ENCODE data around the gene PPDPF.

Gene PPDPF

DNA sequence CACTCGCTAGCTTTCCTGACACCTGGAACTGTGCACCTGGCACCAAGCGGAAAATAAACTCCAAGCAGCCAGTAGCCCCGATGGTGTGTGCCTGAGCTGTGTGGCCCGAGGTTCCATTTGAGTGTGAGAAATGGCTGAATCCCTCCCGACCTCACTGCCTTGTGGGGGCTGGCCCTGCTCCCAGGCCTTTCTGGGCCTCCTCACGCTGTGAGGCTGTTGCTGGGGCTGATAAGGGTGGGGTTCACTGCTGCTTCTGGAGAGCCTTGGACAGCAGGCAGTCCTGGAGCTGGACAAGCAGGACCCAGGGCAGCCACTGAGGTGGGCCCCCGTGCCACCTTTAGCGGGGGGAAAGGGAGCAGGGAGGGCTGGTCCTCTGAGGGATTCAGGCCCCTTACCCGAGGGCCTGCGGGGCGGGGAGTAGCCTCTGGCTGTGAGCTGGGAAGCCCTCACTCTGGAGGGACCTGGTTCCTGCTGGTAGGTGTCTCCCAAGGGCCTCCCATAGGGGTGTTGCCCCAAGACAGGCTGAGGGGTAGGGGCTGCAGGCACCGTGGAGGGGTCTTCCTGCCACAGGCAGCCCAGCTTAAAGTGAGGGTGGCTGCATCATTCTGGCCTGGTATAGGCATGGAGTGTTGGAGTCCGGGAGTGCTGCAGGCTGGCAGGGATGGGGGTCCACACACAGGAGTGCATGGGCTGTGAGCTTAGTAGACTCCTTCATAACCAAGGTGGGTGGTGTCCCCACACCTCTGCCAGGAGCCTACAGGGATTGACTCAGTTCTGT, 1.7 kb downstream of the PPDPF start:
- no peak for DNase-seq

DNA sequence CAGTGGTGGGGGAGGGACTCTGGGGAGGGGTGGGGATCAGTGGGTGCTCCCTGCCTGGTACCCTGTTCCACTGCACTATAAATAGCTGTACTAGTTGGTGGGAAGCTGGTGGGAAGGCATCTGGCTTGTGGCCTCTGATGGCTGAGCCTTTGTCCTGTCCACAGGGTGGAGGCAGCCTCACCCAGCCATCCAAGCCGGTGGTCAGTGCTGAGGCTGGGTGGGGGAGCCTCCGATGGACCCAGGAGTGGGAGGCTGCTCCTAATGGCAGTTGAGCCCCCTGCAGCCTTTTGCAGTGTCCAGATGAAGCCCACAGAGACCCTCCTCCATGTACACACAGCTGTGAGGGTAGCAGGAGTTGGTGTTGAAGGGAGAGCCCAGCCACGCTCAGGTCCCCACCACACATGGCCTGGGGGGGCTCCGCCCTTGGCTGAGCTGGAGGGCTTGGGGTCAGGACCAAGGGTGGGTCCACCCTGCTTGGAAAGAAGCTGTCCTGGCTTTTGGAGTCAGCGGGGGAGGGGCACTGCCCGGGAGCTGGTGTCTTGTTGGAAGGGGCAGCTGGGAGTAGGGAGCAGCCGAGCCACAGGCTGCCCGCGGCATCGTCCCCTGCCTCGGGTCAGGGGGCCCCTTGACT, 2.5 kb downstream of the PPDPF start:
- no peak for ATAC-seq

More for the DNA sequence above, 1.7 kb downstream of the PPDPF start:
- no peak for ATAC-seq

GRCh38 chr20:63525185-63525584, 4.6 kb downstream of the PPDPF start:
- no peak for ATAC-seq
- no peak for DNase-seq

More for the DNA sequence above, 2.5 kb downstream of the PPDPF start:
- no peak for DNase-seq

GRCh38 chr20:63525971-63526370, 5.4 kb downstream of the PPDPF start:
- no peak for ATAC-seq

GRCh38 chr20:63527184-63527583, 6.6 kb downstream of the PPDPF start:
- no peak for DNase-seq
- ATAC-seq: no peak

More at GRCh38 chr20:63525971-63526370, 5.4 kb downstream of the PPDPF start:
- no peak for DNase-seq

DNA sequence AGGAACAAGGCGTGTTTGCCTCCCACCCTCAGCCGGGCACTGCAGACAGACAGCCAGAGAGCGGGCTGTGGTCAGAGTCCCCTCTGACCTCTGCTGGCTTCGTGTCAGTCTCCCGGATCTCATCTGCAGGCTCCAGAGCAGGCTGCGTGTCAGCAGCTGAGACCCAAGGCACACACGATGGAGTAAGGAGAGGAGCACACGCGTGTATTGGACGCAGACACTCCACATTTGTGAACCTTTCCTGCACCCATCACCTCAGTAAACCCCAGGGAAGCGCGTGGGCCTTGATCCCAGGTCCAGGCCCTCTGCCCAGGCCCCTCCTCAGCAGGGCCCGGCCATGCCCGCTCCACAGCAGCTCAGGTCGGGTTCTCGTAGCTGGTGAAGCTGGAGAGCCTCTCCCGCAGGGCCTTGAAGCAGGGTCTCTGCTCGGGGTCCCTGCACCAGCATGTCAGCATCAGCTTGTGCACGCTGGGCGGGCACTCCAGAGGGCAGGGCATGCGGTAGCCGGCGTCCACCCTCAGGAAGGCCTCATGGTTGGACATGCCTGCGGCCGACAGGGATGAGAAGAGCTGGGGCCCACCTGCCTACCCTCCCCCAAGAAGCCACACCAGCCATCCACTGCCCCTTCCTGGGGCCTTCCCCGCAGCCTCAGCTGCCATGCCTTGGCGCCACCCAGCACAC, 8.8 kb downstream of the PPDPF start:
- ATAC-seq (no peak), DNase-seq (no peak)

- ATAC-seq (no peak), DNase-seq (no peak)
Measured at GRCh38 chr20:63529861-63530787, 9.6 kb downstream of the PPDPF start.

- no peak for ATAC-seq
- no peak for DNase-seq
Measured at GRCh38 chr20:63530788-63531160, 10.2 kb downstream of the PPDPF start.

DNA sequence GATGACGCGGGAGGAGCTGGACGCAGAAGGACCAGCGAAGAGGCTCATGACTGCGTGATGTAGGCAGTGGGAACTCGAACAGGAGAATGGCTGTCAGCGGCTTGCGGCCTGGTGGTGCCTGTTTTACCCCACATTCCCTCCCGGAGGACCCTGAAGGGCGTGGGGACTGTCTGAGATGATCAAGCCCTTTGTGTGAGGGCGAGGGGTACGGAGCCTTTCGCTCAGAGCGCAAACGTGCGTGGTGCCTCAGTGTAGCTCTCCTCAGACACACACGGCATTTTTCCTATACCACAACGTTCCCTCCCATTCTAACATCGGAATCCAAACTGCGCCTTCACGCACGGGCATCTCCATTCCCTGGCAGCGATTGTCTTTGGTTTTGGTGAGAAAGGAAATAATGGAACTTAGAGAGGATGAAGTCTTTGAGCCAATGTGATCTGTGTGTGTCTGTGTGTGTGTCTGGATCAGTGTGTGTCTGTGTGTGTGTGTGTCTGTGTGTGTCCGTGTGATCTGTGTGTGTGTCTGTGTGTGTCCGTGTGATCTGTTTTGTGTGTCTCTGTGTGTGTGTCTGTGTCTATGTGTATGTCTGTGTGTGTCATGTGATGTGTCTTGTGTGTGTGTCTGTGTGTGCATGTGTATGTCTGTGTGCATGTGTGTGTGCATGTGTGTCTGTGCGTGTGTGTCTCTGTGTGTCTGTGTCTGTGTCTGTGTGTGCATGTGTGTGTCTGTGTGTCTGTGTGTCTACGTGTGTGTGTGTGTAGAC, 11.3 kb downstream of the PPDPF start:
- ATAC-seq: no peak
- no peak for DNase-seq

DNA sequence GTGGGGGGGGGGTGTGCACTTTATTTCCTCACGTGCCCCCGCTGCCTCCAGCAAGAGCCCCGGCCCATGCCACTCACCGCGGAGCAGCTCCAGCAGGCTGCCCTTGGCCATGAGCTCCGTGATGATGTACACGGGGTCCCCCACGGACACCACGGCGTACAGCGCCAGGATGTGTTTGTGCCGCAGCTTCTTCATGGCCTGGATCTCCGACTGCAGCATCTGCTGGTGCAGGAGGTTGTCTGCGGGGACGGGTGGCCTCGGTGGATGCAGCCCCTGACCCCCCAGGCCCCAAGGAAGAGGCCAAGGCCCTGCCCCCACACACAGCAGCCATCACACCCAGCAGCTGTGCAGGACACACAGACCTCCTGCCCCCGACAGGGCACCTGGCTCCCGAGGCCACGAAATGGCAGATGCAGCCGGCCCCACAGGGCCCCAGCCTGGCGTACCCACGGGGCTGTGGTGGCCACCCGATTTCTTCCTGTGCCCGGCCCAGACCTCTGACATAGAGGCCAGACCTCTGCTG, 11.9 kb downstream of the PPDPF start:
- no peak for ATAC-seq

DNA sequence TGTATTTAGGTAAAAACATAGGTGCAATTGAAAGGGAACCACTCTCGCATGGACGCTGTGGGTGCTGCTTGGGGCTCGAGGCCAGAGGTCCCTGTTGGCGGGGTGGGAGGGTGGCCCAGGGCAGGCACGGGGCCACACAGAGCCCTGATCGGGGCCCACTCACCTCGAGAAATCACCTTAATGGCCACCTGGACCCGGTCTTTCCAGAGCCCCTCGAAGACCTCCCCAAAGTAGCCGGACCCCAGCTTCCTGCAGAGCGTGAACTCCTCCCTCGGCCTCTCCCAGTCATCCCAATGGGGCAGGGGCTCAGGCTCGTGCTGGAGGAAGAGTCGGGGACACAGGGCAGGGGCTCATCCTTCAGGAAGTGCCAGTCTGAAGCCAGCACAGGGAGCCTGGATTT, 12.8 kb downstream of the PPDPF start:
- ATAC-seq (no peak), DNase-seq (no peak)

More for the DNA sequence above, 11.9 kb downstream of the PPDPF start:
- no peak for DNase-seq

- no peak for DNase-seq
- ATAC-seq: no peak
Measured at GRCh38 chr20:63533871-63534393, 13.4 kb downstream of the PPDPF start.

GRCh38 chr20:63534427-63534830, 13.9 kb downstream of the PPDPF start:
- ATAC-seq (no peak), DNase-seq (no peak)

GRCh38 chr20:63534831-63535651, 14.5 kb downstream of the PPDPF start:
- DNase-seq (no peak), ATAC-seq (no peak)

DNA sequence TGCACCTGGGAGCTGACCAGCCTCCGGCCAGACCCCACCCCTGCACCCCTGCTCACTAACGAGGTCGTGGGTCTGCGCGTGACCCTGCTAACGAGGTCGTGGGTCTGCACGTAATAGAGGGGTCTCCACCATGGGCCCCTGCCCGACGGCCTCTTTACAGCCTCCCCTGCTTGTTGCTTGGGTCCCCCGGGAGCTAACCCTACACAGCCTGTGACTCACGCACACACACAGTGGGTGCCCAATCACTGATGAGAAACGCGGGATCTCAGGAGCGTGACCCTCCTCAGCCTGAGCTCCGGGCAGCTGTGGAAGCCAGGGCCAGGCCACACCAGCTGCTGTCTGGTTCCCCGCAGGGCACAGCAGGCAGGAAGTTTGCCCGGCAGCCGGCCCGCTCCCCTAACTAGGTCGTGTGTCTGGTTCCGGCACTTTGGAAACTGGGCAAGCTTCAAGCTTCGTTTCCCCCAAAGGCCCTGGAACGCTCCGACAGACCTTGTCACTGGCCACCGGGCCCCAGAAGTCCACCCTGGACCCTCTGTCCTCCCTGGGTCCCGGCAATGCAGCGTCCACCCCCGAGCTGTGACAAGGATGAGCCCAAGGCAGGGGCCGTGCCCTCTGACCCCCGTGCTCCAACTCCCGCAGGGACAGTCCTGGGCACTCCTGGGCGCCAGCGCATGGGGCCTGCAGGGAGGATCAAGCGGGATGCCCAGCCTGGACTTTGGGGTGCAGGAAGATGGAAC, 15.8 kb downstream of the PPDPF start:
- DNase-seq: no peak
- ATAC-seq: no peak

GRCh38 chr20:63536997-63537524, 16.5 kb downstream of the PPDPF start, which contains the start of gene PTK6:
Gene PTK6, minus strand, starts transcription at chr20:63537376. Its CDS starts 62 bp downstream, at chr20:63537314.
- DNase-seq (no peak), ATAC-seq (peak; percentile 1)

- ATAC-seq (peak; percentile 97), DNase-seq (peak; percentile 95)
Measured at GRCh38 chr20:63537525-63538203, 17.1 kb downstream of the PPDPF start.
